ENCODE results near the gene ALDOC. TPM values are rescaled to one million over a fixed set of nuclear protein-coding genes. Genes with fewer than 3 reads are reported as not detected.

The ALDOC gene
- total and polyA plus RNA-seq, 2 experiments from 2014 or later, result 33.5 to 157 TPM

- H3K79me2 ChIP-seq (replicated peaks; ENCODE audit: insufficient read depth), result peaks cover 28% of the 10 kb centered on the region
- peaks cover 17% of the 10 kb centered on the region for H3K27me3 Mint-ChIP-seq (ENCODE audit: insufficient read depth, low read depth, poor library complexity)
- H4K20me1 ChIP-seq (replicated peaks; ENCODE audit: insufficient read depth), result peaks cover 3% of the 10 kb centered on the region
- TF ChIP-seq EZH2 (IDR thresholded peaks at IDR 0.05; ENCODE audit: low read depth, unreplicated experiment), result no peak
- TF ChIP-seq ZNF114 (CRISPR knock-in tag; IDR thresholded peaks at IDR 0.05), result no peak
- no peak for TF ChIP-seq NANOG (IDR thresholded peaks at IDR 0.05; ENCODE audit: borderline replicate concordance)
- TF ChIP-seq REST (IDR thresholded peaks at IDR 0.05; ENCODE audit: unreplicated experiment), result no peak
- TF ChIP-seq POLR2AphosphoS5 (IDR thresholded peaks at IDR 0.05; ENCODE audit: low read depth), result no peak
- no peak for TF ChIP-seq STAT1 (IDR thresholded peaks at IDR 0.05; ENCODE audit: unreplicated experiment)
- TF ChIP-seq ZNF462 (CRISPR knock-in tag; IDR thresholded peaks at IDR 0.05), result no peak
- no peak for TF ChIP-seq JUNB (IDR thresholded peaks at IDR 0.05; ENCODE audit: unreplicated experiment)
- TF ChIP-seq ZNF331 (CRISPR knock-in tag; IDR thresholded peaks at IDR 0.05; ENCODE audit: low read depth), result no peak
- TF ChIP-seq EZH2phosphoT487 (IDR thresholded peaks at IDR 0.05; ENCODE audit: unreplicated experiment), result no peak
- no peak; a peak in 1 of 4 replicates for TF ChIP-seq CTCF (conservative IDR thresholded peaks at IDR 0.05; ENCODE audit: low read depth in 2 of 2)
- no peak for TF ChIP-seq CREB1 (CRISPR knock-in tag; IDR thresholded peaks at IDR 0.05; ENCODE audit: low read depth)
- no peak for TF ChIP-seq ETS1 (IDR thresholded peaks at IDR 0.05)
- no peak overlapping the region for H3K27ac Mint-ChIP-seq
- H3K9me3 Mint-ChIP-seq, result no peaks in the 10 kb centered on the region
- peak overlapping the region; percentile 95 for H3K4me3 ChIP-seq
- DNase-seq (ENCODE audit: low spot score) (no peak), ATAC-seq (no peak)
- peaks cover 4% of the 10 kb centered on the region; the same call in 1 of the 2 replicates for H3K27me3 ChIP-seq (ENCODE audit: insufficient read depth)
- H3K9me2 ChIP-seq (ENCODE audit: insufficient read depth), result no peaks in the 10 kb centered on the region
- H3K27ac ChIP-seq (ENCODE audit: low read depth), result no peak overlapping the region
- H3K4me1 Mint-ChIP-seq, result peaks cover 33% of the 10 kb centered on the region
- H3K4me3 Mint-ChIP-seq, result peak overlapping the region; percentile 97
- H3K36me3 Mint-ChIP-seq (ENCODE audit: low read depth), result peaks cover 17% of the 10 kb centered on the region
- H3K4me2 ChIP-seq, result peak overlapping the region; percentile 89
- no peaks in the 10 kb centered on the region; the same call in 1 of the 2 replicates for H3K36me3 ChIP-seq (ENCODE audit: insufficient read depth)
- peaks cover 8% of the 10 kb centered on the region for H3F3A ChIP-seq (replicated peaks; ENCODE audit: low read depth)
- peaks cover 29% of the 10 kb centered on the region for H3K4me1 ChIP-seq (ENCODE audit: insufficient read depth)
- peak overlapping the region; percentile 99; the same call in 1 of the 2 replicates for H2AFZ ChIP-seq
Observed at GRCh38 chr17:28572259-28573039, 4.2 kb downstream of the ALDOC start.
